Measurements from ENCODE around the gene ARID3A.

DNA sequence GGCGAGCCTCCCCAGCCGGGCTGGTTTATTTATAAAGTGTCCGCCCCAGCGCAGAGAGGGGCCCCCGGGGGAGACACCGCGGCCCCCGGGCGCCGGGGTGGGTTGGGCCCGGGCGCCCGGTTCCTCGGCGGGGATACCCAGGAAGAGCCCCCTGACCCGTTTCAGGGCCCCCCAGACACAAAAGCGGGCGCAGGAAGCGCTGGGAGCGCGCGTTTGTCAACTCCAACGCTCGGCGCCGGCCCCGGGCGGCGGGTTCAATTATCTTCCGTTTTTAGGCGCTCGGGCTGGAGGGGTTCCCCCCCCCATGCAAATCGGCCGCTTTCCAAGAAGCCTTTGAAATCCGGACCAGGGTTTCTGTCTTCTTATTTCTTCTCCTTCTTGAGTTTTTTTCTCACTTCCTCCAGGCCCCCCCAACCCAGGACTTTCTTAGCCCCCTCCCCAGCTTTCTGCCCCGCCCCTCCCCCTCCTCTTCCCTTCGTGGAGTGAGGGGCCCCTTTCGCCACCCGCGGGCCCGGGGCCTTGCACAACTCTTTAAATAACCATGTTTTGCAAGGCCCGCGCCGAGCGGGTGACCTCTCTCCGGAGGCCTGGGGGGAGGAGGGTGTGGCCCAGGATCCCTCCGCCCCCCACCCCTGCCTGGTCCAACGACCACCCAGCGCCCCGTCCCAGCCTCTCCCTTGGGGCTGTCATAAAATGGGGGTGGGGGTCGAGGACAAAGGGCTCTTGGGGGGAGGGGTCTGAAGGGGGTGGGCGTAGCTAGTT is 935 bp downstream of the ARID3A start:
- TF ChIP-seq, protein P1, sequence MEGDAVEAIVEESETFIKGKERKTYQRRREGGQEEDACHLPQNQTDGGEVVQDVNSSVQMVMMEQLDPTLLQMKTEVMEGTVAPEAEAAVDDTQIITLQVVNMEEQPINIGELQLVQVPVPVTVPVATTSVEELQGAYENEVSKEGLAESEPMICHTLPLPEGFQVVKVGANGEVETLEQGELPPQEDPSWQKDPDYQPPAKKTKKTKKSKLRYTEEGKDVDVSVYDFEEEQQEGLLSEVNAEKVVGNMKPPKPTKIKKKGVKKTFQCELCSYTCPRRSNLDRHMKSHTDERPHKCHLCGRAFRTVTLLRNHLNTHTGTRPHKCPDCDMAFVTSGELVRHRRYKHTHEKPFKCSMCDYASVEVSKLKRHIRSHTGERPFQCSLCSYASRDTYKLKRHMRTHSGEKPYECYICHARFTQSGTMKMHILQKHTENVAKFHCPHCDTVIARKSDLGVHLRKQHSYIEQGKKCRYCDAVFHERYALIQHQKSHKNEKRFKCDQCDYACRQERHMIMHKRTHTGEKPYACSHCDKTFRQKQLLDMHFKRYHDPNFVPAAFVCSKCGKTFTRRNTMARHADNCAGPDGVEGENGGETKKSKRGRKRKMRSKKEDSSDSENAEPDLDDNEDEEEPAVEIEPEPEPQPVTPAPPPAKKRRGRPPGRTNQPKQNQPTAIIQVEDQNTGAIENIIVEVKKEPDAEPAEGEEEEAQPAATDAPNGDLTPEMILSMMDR (IDR thresholded peaks at IDR 0.05): no peak
- TF ChIP-seq NFE2L1 (CRISPR knock-in tag; IDR thresholded peaks at IDR 0.05) (no peak), MYBL2 (CRISPR knock-in tag; IDR thresholded peaks at IDR 0.05) (no peak), FOXJ3 (CRISPR knock-in tag; IDR thresholded peaks at IDR 0.05; ENCODE audit: borderline replicate concordance) (no peak), ELF4 (CRISPR knock-in tag; IDR thresholded peaks at IDR 0.05; ENCODE audit: low read depth) (no peak), SP1 (CRISPR knock-in tag; conservative IDR thresholded peaks at IDR 0.05) (no peak), NFYB (CRISPR knock-in tag; conservative IDR thresholded peaks at IDR 0.05; ENCODE audit: low read depth) (no peak), ZNF317 (CRISPR knock-in tag; IDR thresholded peaks at IDR 0.05; ENCODE audit: borderline replicate concordance, low read depth) (no peak), ESRRA (CRISPR knock-in tag; IDR thresholded peaks at IDR 0.05; ENCODE audit: borderline replicate concordance) (no peak)
- TF ChIP-seq, protein P2, sequence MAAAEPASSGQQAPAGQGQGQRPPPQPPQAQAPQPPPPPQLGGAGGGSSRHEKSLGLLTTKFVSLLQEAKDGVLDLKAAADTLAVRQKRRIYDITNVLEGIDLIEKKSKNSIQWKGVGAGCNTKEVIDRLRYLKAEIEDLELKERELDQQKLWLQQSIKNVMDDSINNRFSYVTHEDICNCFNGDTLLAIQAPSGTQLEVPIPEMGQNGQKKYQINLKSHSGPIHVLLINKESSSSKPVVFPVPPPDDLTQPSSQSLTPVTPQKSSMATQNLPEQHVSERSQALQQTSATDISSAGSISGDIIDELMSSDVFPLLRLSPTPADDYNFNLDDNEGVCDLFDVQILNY (CRISPR knock-in tag; IDR thresholded peaks at IDR 0.05): no peak
- TF ChIP-seq, protein P3, sequence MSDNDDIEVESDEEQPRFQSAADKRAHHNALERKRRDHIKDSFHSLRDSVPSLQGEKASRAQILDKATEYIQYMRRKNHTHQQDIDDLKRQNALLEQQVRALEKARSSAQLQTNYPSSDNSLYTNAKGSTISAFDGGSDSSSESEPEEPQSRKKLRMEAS (CRISPR knock-in tag; IDR thresholded peaks at IDR 0.05): no peak
- TF ChIP-seq, protein P4, sequence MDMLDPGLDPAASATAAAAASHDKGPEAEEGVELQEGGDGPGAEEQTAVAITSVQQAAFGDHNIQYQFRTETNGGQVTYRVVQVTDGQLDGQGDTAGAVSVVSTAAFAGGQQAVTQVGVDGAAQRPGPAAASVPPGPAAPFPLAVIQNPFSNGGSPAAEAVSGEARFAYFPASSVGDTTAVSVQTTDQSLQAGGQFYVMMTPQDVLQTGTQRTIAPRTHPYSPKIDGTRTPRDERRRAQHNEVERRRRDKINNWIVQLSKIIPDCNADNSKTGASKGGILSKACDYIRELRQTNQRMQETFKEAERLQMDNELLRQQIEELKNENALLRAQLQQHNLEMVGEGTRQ (CRISPR knock-in tag; IDR thresholded peaks at IDR 0.05): no peak
- TF ChIP-seq, protein P5, sequence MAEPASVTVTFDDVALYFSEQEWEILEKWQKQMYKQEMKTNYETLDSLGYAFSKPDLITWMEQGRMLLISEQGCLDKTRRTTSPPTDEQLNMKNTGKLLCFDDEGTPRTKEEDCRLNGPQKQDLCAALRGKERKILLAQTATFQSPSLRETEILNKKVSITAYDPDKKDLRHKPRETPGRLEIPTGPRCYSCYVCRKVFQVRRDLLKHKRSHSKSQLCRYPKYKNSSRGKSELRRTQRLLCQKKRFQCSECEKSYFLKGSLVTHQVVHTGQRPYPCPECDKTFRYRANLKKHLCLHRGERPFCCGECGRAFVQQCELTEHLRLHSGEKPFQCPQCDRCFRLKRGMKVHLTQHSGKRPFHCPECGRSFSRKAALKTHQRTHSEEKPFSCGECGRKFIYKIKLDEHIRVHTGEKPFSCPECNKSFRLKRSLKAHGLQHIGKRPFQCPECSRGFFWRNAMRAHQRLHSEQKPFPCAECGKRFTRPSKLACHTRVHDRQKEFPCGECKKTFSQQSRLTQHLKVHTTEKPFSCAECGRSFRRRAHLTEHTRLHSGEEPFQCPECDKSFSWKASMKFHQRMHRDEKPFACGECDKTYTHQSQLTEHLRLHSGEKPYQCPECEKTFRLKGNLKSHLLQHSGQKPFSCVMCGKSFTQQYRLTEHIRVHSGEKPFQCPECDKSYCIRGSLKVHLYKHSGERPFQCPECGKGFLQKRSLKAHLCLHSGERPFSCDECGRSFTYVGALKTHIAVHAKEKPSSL (CRISPR knock-in tag; conservative IDR thresholded peaks at IDR 0.05): no peak
- TF ChIP-seq, protein P6, sequence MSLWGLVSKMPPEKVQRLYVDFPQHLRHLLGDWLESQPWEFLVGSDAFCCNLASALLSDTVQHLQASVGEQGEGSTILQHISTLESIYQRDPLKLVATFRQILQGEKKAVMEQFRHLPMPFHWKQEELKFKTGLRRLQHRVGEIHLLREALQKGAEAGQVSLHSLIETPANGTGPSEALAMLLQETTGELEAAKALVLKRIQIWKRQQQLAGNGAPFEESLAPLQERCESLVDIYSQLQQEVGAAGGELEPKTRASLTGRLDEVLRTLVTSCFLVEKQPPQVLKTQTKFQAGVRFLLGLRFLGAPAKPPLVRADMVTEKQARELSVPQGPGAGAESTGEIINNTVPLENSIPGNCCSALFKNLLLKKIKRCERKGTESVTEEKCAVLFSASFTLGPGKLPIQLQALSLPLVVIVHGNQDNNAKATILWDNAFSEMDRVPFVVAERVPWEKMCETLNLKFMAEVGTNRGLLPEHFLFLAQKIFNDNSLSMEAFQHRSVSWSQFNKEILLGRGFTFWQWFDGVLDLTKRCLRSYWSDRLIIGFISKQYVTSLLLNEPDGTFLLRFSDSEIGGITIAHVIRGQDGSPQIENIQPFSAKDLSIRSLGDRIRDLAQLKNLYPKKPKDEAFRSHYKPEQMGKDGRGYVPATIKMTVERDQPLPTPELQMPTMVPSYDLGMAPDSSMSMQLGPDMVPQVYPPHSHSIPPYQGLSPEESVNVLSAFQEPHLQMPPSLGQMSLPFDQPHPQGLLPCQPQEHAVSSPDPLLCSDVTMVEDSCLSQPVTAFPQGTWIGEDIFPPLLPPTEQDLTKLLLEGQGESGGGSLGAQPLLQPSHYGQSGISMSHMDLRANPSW (CRISPR knock-in tag; conservative IDR thresholded peaks at IDR 0.05; ENCODE audit: low read depth): no peak

All from WTC11 (cell line).